ENCODE data around the gene RAB44. TPM values are rescaled to one million over a fixed set of nuclear protein-coding genes. Genes with fewer than 3 reads are reported as not detected.

RAB44 gene
- total and polyA plus RNA-seq, 9 of the 15 experiments (the other 6 are each of a cell fraction or from before 2014, with no cell fraction given): not detected

GRCh38 chr6:36678488-36679042 is 19.1 kb upstream of the RAB44 start, which contains the start of gene CDKN1A (continued):
- no peak for TF ChIP-seq MLX (CRISPR knock-in tag; conservative IDR thresholded peaks at IDR 0.05)
- peak; percentile 56; the same call in 1 of the 2 replicates for TF ChIP-seq HLTF (IDR thresholded peaks at IDR 0.05)
- no peak for TF ChIP-seq ZBTB1 (CRISPR knock-in tag; IDR thresholded peaks at IDR 0.05; ENCODE audit: borderline replicate concordance, low read depth)
- no peak for TF ChIP-seq DACH1 (IDR thresholded peaks at IDR 0.05; ENCODE audit: partially characterized antibody)
- TF ChIP-seq ARID3B (CRISPR knock-in tag; IDR thresholded peaks at IDR 0.05; ENCODE audit: borderline replicate concordance): 0 out of 2 replicates have a peak, but pooled peaks have one; percentile 37
- TF ChIP-seq ZNF146 (CRISPR knock-in tag; IDR thresholded peaks at IDR 0.05; ENCODE audit: unreplicated experiment): no peak
- peak; percentile 89 for TF ChIP-seq NFIC (IDR thresholded peaks at IDR 0.05)
- TF ChIP-seq ELK3 (CRISPR knock-in tag; IDR thresholded peaks at IDR 0.05): no peak
- TF ChIP-seq MTA2 (IDR thresholded peaks at IDR 0.05; ENCODE audit: low read depth): peak; percentile 38; the same call in 1 of the 2 replicates
- peak; percentile 46 for TF ChIP-seq RBM22 (IDR thresholded peaks at IDR 0.05; ENCODE audit: low read depth, low read length, poor library complexity, severe bottlenecking)
- peak; percentile 82 for TF ChIP-seq FIP1L1 (IDR thresholded peaks at IDR 0.05; ENCODE audit: low read depth, low read length, poor library complexity, severe bottlenecking)
- no peak for TF ChIP-seq BRF1 (IDR thresholded peaks at IDR 0.05; ENCODE audit: borderline replicate concordance, extremely low read depth, insufficient read length)
- no peak for TF ChIP-seq STAT5B (CRISPR knock-in tag; IDR thresholded peaks at IDR 0.05)
- TF ChIP-seq JUN (IDR thresholded peaks at IDR 0.05; ENCODE audit: borderline replicate concordance, low read depth, low read length): no peak
- 0 out of 2 replicates have a peak, but pooled peaks have one; percentile 52 for TF ChIP-seq JUN (CRISPR knock-in tag; IDR thresholded peaks at IDR 0.05; ENCODE audit: borderline replicate concordance)
- TF ChIP-seq BRD9 (IDR thresholded peaks at IDR 0.05; ENCODE audit: low read depth, partially characterized antibody): no peak
- no peak for TF ChIP-seq SIRT6 (IDR thresholded peaks at IDR 0.05; ENCODE audit: low read depth, low read length)
- TF ChIP-seq TFAP4 (CRISPR knock-in tag; IDR thresholded peaks at IDR 0.05; ENCODE audit: borderline replicate concordance): peak; percentile 96
- TF ChIP-seq SREBF2 (CRISPR knock-in tag; IDR thresholded peaks at IDR 0.05): no peak
- no peak for TF ChIP-seq ZNF696 (CRISPR knock-in tag; conservative IDR thresholded peaks at IDR 0.05)
- no peak for TF ChIP-seq KDM4B (IDR thresholded peaks at IDR 0.05; ENCODE audit: borderline replicate concordance in 2 of 2, low read depth in 1 of 2)

Data from K562 (cell line).